K562 (cell line): Measurements from ENCODE around the gene PARP14. TPM values are rescaled to one million over a fixed set of nuclear protein-coding genes. Genes with fewer than 3 reads are reported as not detected.

Source experiments
- E4F1 ChIP-seq: fragments of 250-450 bp; sonication (Bioruptor Pico); IDR thresholded peaks from 2 replicates; pipeline ENCODE4 v1.5.0; 2021; ENCODE audit warnings: mild to moderate bottlenecking, borderline replicate concordance
- SIRT6 ChIP-seq: IDR thresholded peaks from one replicate; pipeline ENCODE4 v1.6.1; 2012; ENCODE audit warnings: low read depth, mild to moderate bottlenecking, control low read depth, inconsistent platforms, low read length, moderate library complexity
- SMARCA4 ChIP-seq: fragments of 450-650 bp; IDR thresholded peaks from 2 replicates; pipeline ENCODE4 v1.6.1; 2016
- SMARCE1 ChIP-seq: fragments of 450-650 bp; IDR thresholded peaks from 2 replicates; pipeline ENCODE4 v1.7.1; 2016; ENCODE audit warnings: mild to moderate bottlenecking
- SP1 ChIP-seq: sonication (generic); formaldehyde crosslinking; IDR thresholded peaks from 2 replicates; pipeline ENCODE4 v1.8.1; 2022; ENCODE audit warnings: mild to moderate bottlenecking, missing genetic modification reagents
- TCF3 ChIP-seq: sonication (generic); formaldehyde crosslinking; IDR thresholded peaks from 2 replicates; pipeline ENCODE4 v1.4.0; 2020; ENCODE audit warnings: mild to moderate bottlenecking, missing genetic modification reagents
- ZBTB5 ChIP-seq: fragments of 450-650 bp; IDR thresholded peaks from 2 replicates; pipeline ENCODE4 v1.6.1; 2017; ENCODE audit warnings: antibody characterized with exemption
- ZBTB9 ChIP-seq: fragments of 450-650 bp; formaldehyde crosslinking; IDR thresholded peaks from 2 replicates; pipeline ENCODE4 v1.4.0; 2020; ENCODE audit warnings: mild to moderate bottlenecking, moderate library complexity
- ZFPM2 ChIP-seq: fragments of 250-450 bp; sonication (Bioruptor Pico); IDR thresholded peaks from 2 replicates; pipeline ENCODE4 v1.5.1; 2022; ENCODE audit warnings: mild to moderate bottlenecking
- ZNF316 ChIP-seq: fragments of 450-650 bp; IDR thresholded peaks from 2 replicates; pipeline ENCODE4 v1.6.1; 2016
- polyA plus RNA-seq, 8 experiments: library from polyadenylated mRNA; depleted of rRNA in 4 of 8; stranded (reverse) in 5 of 8; unstranded in 3 of 8; fragments of >200 nt; fragmentation: Nextera tagmentation in 2 of 8; fragmentation: Illumina TruSeq in 1 of 8; extraction: Ambion mirVana in 2 of 8; extraction: Trizol in 1 of 8; gene quantifications; 2 replicates each; pipeline versions ENCODE4 v1.2.1 to v1.2.3, GENCODE V29; 2011 to 2014; ENCODE audit warnings: inconsistent platforms in 1 of 8, missing spikeins in 1 of 8
- total RNA-seq, 7 experiments: library from RNA; depleted of rRNA in 6 of 7; stranded (reverse); fragments of >200 nt in 6 of 7; fragmentation: Illumina TruSeq in 2 of 7; extraction: Trizol in 2 of 7; gene quantifications; 2 replicates each; pipeline versions ENCODE4 v1.2.1 to v1.2.3, GENCODE V29; 2011 to 2021; ENCODE audit warnings: low replicate concordance in 1 of 7

The PARP14 gene
- total and polyA plus RNA-seq, 9 of the 15 experiments (the other 6 are each of a cell fraction or from before 2014, with no cell fraction given) = 3.1 to 14.4 (median 9.0) TPM

- TF ChIP-seq E4F1 (CRISPR knock-in tag) (no peak), SMARCE1 (peak; percentile 27; the same call in 1 of the 2 replicates), ZBTB9 (CRISPR knock-in tag) (no peak), ZNF316 (no peak), TCF3 (peak; percentile 50), SP1 (CRISPR knock-in tag) (no peak), SIRT6 (no peak), ZBTB5 (no peak), SMARCA4 (no peak), ZFPM2 (CRISPR knock-in tag) (no peak)
Observed at GRCh38 chr3:122743581-122744120, 63.0 kb downstream of the PARP14 start (continued).
